Cardiac septum (tissue), 1 donor: ENCODE results near the gene RBMX2. TPM values are rescaled to one million over a fixed set of nuclear protein-coding genes. Genes with fewer than 3 reads are reported as not detected.
"Not testable (repeated sequence)": the region's sequence is repeated elsewhere in the genome, so short reads cannot be mapped to it uniquely, and the experiment has no call there.

Experiments
- DNase-seq: peaks from one replicate; pipeline ENCODE4 v3.0.0-alpha.2; 2020; ENCODE audit warnings: low spot score
- intact Hi-C: fragments of 100-400 bp; cut with DNase I; formaldehyde crosslinking; loops from one replicate; pipeline ENCODE4 v1.14.0; 2022
- long read RNA-seq: library from polyadenylated mRNA; unstranded; transcript quantifications from one replicate; pipeline ENCODE4 v2.0.0, GENCODE V29; 2021
- total RNA-seq: library from RNA; stranded (reverse); fragmentation: NEBNext Ultra II Directional; extraction: Animal tissue kit (Norgen Biotek cat#: 25700); gene quantifications from one replicate; pipeline ENCODE4 v1.2.1, GENCODE V29; 2021
- donor health status: DM: no; HTN: no; CAD: no.

RBMX2 gene, protein sequence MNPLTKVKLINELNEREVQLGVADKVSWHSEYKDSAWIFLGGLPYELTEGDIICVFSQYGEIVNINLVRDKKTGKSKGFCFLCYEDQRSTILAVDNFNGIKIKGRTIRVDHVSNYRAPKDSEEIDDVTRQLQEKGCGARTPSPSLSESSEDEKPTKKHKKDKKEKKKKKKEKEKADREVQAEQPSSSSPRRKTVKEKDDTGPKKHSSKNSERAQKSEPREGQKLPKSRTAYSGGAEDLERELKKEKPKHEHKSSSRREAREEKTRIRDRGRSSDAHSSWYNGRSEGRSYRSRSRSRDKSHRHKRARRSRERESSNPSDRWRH
- 13.3 TPM for total RNA-seq
- long read RNA-seq, partial matches to known transcripts, result 4 of 12 reads
- long read RNA-seq, other reads (novel, unspliced or antisense), result 6 of 12 reads

DNA sequence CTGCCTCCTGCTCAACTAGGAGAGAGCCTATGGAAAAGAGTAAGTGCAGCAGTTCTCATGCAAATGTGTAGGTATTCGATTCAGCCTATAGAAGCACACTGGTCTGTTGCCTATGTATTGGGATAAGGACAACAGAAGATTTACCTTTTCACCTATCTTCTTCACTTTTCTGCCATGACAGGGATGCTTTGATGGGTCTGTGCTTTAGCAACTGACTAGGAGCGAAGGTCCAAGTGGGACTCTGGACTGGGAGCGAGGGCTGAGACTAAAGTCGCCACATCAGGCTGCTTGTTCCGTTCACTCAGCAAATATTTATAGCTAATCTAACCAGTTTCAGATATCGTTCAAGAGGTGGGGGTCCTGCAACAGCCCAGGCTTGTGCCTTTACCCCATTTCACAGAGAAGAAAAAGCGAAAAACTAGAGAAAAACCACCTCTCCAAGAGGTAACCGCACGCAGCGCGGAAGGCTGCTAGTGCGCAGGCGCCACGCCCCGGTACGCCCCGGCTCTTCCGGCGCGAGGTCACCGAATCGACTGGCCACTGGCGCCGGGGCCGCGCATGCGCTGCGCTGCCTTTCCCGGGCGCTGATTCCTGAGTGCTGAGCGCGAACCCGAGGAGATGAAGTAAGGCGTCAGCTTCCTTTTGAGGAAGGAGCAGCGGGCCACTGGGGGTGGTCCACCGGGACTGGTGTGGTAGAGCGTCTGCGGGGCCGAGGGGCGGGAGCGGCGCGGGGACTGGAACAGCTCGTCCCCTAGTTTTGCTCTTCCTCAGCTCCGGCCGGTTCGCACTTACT is at the start of gene RBMX2:
TSS of gene RBMX2 (plus strand) at position 573 of the 793 bp plus-strand sequence. CDS start at position 619, 46 bp downstream.
- intact Hi-C loops, result loop anchor here (5.0 kb wide), 1 partner anchor 501 kb away; the partner anchor contains the start of gene ENOX2
- peak; percentile 89 for DNase-seq

DNA sequence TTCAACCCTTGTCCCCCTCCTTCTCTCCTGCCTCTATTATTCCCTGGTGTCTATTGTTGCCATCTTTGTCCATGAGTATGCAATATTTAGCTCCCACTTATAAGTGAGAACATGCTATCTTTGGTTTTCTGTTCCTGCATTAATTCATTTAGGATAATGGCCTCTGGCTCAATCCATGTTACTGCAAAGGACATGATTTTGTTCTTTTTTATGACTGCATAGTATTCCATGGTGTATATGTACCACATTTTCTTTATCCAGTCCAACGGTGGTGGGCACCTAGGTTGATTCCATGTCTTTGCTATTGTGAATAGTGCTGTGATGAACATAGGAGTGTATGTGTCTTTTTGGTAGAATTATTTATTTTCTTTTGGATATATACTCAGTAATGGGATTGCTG is 49.7 kb upstream of the RBMX2 start:
- intact Hi-C loops, DNase-seq: not testable (repeated sequence)

DNA sequence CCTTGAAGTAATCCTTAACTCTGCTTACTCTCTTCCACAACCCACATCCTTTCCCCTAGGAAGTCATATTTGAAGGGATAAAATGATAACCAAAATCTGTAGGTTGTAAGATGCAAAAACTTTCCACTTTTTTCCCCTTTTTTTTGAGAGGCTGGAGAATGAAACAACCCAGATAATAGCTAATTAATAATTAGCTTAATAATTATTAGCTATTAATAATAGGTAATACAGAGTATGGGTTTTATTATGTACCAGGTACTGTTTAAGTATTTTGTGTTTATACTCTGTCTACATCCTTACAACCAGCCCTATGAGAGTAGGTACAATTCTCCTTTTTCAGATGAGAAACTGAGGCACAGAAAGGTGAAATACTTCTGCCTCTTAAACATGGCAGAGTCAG is 25.7 kb upstream of the RBMX2 start:
- DNase-seq, result no peak
- intact Hi-C loops, result no loop called here

DNA sequence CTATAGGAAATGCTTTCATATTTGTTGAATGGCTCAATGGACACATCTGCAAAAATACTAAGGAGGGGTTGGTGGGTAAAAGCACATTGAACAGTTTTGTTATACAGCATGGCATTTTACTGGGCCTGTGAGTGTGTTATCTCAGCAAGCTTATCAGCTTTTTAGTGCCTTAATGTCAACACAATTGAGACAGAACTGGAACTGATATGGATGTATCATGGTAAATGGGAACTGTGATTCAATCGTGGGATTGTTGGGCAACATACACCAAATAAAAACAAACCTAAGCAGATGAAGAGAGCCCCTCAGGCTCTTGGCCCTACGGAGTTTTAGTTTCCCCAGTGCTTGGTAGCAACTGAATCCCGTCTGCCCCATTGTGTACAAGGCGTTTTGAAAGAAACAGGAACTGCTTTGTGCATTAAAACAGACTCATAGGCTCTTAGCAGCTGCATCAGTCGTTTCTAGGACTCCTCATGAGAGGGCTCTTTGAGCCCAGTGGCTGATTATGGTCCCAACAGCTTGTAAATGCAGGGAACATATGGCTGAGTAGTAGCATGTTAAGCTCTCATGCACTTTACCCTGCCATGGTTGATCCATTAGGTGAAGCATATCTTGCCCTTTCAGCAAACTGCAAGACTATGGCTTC is 23.6 kb upstream of the RBMX2 start:
- intact Hi-C loops, result no loop called here
- DNase-seq, result no peak

DNA sequence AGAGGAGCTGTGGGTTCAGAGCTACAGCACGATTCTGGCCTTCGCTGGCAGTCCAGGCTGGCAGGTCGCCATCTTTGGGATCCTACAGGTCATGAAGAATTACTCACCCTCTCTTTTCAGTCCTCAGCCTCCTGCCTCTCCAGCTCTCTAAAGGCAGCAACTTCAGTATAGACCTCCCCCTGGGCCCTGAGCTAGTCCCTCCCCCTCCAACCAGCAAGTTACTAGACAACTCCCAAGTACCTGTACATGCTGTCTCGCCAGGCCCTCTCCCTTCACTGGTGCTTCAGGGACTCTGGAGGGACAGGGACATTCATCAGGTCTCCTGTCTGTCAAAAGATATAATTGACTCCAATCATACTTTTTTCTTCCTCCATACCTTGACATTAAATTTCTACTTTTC is 16.3 kb upstream of the RBMX2 start, which contains the start of gene GPR119:
TSS of gene GPR119 (minus strand) at position 155 of the 400 bp plus-strand sequence. CDS start 227 bp downstream, outside the sequence.
- no peak for DNase-seq
- intact Hi-C loops, result no loop called here

DNA sequence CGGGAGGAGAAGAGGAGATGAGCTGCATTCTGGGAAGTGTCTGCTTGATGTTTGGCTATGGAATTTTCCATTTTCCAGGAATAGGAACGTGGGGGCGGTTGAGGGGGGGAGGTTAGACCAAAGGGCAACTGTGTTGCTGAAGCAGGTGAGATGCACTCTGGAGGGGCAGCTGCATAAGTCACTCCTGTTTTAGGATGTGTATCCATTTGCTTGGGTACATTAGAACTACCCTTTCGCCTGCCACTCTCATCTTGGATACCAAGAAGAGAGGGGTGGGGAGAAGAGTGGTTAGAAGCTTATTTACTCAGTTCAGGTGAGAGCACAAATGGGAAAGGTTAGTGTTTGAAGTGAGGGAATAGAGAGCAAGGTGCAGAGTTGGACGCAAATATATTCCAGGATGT is 15.4 kb upstream of the RBMX2 start:
- intact Hi-C loops, result no loop called here
- no peak for DNase-seq

DNA sequence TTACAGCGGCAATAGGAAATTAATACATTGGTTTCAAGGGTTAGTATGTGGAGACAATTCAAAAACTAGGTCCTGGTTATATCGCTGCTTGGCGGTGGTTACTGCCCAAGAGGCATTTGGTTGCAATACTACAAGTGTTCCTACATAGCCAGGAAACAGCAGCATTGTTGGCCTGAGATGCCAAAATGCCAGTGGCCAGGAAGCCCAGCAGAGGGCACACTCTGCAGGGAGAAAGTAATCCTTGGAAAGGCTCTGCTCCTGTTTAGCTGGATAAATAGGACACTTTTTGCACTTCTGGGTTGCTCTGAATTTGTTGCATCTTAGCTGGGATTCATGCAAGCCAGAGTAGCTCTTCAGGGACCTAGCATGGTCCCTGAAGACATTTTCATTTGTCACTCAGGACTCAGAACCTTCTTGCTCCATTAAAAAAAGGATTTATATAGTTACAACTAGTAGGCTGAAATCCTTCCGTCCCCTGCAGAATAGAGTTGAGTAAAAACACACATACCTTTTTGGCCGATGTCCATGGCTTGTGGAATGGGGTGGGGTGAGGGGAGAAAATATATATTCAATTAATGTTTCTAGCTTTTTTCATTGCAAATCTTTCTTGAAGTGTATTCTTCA is 8.2 kb upstream of the RBMX2 start:
- intact Hi-C loops, result loop anchor here (5.0 kb wide), 1 partner anchor 524 kb away; no protein-coding TSS in a partner anchor
- no peak for DNase-seq

DNA sequence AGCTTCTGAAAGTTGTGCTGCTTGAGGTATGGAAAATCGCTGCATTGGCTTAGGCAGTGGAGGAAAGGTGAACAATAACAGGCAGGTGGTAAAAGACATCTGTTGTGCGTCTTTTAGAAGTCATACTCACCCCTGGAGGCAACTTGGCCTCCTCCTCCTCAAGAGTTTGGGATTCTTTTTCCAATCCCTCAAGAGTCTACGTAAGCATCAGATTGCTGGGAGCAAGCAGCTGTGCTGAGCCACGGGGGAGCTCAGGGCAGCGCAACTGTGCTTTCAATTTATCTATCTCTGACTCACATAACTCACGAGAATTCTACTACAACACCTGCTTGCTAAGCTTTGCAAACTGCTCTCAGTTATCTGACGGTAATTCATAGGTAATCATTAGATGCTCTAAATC is 6.4 kb upstream of the RBMX2 start:
- DNase-seq, result no peak
- intact Hi-C loops, result no loop called here

DNA sequence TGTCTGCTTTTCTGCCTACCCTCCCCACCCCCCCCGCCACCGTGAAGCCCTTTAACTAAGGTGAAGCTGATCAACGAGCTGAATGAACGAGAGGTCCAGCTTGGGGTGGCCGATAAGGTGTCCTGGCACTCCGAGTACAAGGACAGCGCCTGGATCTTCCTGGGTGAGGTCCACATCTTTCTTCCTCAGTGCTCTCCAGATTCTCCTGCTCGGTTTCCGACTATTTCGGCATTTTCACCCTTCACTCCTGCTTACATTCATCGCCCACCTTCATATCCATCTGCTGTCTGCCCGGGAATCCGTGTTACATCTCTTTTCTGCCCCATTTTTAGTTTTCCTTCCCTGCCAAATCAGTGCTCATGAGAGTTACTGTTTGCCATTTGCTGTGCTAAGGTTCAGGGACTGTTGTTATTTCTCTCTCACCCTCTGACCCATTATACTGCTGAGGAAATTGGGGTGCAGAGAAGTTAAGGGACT is 459 bp downstream of the RBMX2 start:
- intact Hi-C loops, result loop anchor here (5.0 kb wide), 1 partner anchor 500 kb away; the partner anchor contains the start of gene ENOX2
- no peak for DNase-seq

DNA sequence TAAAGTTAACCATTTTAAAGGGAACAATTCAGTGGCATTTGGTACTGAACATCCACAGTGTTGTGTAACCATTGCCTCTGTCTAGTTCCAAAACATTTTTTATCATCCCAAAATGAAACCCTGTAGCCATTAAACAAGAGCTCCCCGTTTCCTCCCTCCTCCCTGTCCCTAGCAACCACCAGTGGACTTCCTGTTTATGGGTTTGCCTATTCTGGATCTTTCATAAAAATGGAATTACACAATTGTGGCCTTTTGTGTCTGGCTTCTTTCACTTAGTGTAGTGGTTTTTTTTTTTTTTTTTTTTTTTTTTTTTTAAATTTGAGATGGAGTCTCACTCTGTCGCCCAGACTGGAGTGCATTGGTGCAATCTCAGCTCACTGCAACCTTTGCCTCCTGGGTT is 11.6 kb downstream of the RBMX2 start:
- intact Hi-C loops, result no loop called here
- DNase-seq, result no peak

DNA sequence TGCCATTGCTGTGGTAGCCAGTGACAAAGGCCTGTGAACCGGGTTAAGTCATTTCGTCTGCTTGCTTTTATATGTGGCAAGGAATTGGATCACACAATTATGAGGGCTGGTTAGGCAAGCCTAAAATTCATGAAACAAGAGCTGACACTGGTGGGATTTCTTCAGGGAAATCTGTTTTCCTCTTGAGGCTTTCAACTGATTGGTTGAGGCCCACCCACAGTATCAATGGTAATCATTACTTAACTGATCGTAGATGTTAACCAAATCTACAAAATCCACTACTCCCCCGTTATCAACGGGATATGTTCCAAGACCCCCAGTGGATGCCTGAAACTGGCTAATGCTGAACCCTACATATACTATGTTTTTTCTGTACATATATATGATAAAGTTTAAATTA is 13.0 kb downstream of the RBMX2 start:
- intact Hi-C loops, result no loop called here
- no peak for DNase-seq

DNA sequence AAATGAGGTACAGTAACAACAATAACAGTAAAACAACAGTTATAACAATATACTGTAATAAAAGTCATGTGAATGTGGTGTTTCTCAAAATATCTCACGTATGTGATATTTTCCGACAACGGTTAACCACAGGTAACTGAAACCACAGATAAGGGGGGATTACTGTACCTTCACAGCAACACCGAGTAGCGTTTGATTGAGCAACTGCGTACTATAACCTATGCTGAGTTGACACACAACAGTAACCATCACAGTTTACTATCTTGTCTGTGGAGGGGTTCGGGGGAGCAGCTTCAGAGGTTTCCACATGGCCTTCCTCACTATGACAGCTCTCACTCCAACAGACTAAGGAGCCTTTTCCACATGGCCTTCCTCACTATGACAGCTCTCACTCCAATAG is 13.4 kb downstream of the RBMX2 start:
- DNase-seq, result no peak
- intact Hi-C loops, result no loop called here

DNA sequence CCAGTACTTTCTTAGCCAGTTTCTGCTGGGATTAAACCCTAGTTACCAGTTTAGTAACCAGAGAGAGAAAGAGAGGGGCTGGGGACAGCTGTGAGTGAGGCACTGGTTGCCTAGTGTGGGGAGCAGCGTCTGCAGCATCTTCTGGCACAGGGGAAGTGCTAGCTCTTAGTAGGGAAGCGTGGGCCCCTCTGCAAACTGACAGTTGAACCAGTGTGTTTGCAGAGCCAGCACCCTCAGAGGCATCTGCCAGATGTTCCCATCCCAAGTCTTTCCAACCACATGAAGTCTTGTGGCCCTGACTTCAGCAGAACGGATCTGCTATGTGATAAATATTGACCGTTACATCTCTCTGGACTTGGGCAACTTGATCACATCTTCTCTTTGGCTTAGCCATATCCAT is 15.0 kb downstream of the RBMX2 start:
- intact Hi-C loops, result no loop called here
- no peak for DNase-seq

DNA sequence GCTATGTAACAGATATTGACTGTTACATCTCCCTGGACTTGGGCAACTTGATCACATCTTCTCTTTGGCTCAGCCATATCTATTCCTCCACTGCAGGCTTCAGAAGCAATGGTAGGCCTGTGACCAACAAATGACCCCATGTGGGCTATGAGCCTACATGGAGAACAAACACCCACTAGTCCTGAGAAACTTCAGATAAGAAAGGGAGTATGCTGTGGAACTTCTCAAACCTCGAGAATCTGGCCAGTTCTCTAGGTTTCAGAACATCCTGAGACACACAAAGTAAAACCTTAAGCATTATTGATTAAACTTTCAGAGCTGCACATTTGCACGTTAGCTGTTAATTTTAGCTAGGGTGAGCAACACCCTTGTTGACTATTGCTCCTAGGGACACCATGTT is 16.3 kb downstream of the RBMX2 start:
- no peak for DNase-seq
- intact Hi-C loops, result no loop called here

DNA sequence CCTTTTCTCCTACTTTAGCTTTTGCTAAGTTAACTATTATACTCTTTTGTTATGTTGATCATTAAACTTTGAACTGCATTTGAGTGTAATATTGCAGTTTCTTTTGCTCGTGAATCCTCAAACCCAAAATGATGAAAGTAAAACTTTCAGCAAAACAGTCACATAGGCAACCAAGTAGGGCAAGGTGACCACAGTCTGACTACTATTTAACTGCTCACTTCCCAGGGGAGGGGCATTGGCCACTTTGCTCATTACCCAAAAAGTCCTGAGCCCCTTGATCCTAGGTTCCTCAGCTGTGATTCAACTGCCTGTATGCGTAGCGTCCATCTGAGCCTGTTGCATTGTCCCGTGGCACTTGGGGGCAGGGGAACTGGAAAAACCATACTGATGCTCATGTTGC is 17.0 kb downstream of the RBMX2 start:
- intact Hi-C loops, result no loop called here
- DNase-seq, result no peak

DNA sequence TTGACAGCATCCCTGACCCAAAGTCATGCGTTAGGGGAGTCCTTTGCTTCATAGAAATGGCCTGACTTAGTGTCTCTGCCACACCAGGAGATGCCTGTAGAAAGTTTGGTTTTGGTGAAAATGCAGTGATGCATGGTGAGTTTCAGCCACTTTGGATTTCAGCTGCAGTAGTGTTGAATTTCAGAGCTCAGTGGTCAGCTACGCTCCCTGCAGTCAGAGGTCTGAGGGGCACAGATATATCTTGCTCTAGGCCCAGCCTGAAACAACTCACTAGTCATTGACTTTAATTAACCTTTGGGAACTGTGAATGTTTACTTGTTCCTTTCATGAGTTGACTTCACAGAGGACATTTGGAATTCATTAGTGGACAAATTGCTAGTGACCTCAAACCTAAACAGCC is 17.5 kb downstream of the RBMX2 start:
- intact Hi-C loops, result no loop called here

DNA sequence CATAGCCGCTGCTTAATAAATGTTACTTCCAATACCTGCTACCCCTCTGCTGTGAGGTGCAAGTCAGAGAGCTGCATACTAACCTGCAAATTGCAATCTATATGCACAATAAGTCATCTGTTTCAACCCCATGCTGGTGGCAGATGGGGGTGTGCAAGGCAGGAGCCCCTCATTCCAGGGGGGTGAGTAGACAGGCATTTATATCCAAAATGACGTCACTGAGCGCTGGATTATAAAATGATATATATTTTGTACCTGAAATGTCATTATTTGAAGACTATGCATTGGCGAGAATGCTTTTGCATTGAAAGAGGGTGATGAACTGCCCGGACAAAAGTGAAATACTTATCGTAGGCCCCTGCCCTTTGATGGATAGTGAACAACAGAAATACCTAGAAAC is 24.7 kb downstream of the RBMX2 start:
- DNase-seq, result no peak
- intact Hi-C loops, result no loop called here

More for the DNA sequence above, 17.5 kb downstream of the RBMX2 start:
- no peak for DNase-seq

DNA sequence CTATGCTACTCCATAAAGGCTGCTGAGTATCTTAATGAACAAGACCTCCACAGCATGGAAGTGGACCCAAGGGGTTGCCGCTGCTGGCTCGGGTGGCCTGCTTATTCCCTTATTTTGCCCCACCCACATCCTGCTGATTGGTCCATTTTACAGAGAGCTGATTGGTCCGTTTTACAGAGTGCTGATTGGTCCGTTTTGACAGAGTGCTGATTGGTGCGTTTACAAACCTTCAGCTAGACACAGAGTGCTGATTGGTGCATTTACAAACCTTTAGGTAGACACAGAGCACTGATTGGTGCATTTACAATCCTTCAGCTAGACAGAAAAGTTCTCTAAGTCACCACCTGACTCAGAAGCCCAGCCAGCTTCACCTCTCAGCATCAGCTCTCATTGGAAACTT is 27.4 kb downstream of the RBMX2 start:
- DNase-seq, intact Hi-C loops: not testable (repeated sequence)

DNA sequence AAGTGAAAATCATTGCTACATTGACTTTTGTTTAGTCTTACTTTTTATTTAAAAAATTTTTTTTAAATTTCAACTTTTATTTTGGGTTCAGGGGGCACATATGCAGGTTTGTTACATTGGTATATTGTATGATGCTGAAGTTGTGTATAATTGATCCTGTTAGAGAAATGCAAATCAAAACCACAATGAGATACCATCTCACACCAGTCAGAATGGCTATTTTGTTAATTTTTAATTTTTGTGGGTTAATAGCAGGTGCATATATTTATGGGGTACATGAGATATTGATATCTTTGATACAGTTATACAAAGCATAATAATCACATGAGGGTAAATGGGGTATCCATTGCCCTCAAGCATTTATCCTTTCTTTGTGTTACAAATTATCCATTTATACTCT is 34.1 kb downstream of the RBMX2 start:
- DNase-seq, result no peak
- intact Hi-C loops, result no loop called here

DNA sequence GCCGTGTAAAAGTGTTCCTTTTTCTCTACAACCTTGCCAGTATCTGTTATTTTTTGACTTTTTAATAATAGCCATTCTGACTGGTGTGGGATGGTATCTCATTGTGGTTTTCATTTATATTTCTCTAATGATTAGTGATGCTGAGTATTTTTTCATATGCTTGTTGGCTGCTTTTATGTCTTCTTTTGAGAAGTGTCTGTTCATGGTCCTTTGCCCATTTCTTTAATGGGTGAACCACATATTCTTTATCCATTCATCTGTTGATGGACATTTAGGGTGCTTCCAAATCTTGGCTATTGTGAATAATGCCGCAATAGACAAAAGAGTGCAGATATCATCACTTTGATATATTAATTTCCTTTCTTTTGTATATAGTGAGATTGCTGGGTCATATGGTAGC is 36.2 kb downstream of the RBMX2 start:
- intact Hi-C loops, DNase-seq: not testable (repeated sequence)
